MG63 (cell line): ENCODE data around the gene LSS. TPM values are rescaled to one million over a fixed set of nuclear protein-coding genes. Genes with fewer than 3 reads are reported as not detected.
A peak's percentile ranks its signal among the peaks of the same experiment; 100 is the strongest.
"Not testable (repeated sequence)": the region's sequence is repeated elsewhere in the genome, so short reads cannot be mapped to it uniquely, and the experiment has no call there.

ENCODE experiments used
- DNase-seq: peaks from one replicate; pipeline ENCODE4 v3.0.0-alpha.2; 2020
- H3K27me3 ChIP-seq: fragments of 250-450 bp; sonication (Bioruptor Pico); 2 replicates; pipeline ENCODE4 v1.5.1; 2020; ENCODE audit warnings: mild to moderate bottlenecking, moderate library complexity
- H3K36me3 ChIP-seq: fragments of 250-450 bp; sonication (Bioruptor Pico); 2 replicates; pipeline ENCODE4 v1.5.1; 2020; ENCODE audit warnings: mild to moderate bottlenecking, moderate library complexity
- H3K4me3 ChIP-seq: fragments of 250-450 bp; sonication (Bioruptor Pico); 2 replicates; pipeline ENCODE4 v1.5.1; 2020; ENCODE audit warnings: mild to moderate bottlenecking, moderate library complexity
- H3K9me3 ChIP-seq: fragments of 250-450 bp; sonication (Bioruptor Pico); 2 replicates; pipeline ENCODE4 v1.5.1; 2020; ENCODE audit warnings: mild to moderate bottlenecking, moderate library complexity
- total RNA-seq: library from RNA; depleted of rRNA; stranded (reverse); fragments of >200 nt; shearing (Covaris generic); gene quantifications from 2 replicates; pipeline ENCODE4 v1.2.3, GENCODE V29; 2014; ENCODE audit warnings: low replicate concordance

The LSS gene
- total RNA-seq, 1 experiment from 2014 or later = 66.7 TPM

- Histone ChIP-seq H3K9me3 (no peaks in the 10 kb centered on the region; the same call in 1 of the 2 replicates), H3K36me3 (peaks cover 36% of the 10 kb centered on the region), H3K4me3 (peak overlapping the region; percentile 97), H3K27me3 (no peaks in the 10 kb centered on the region)
- DNase-seq = no peak
These were observed 1.5 kb downstream of the LSS start for GRCh38 chr21:46226920-46227599.

GRCh38 chr21:46226146-46226545 lies 2.4 kb downstream of the LSS start:
- H3K9me3 ChIP-seq = no peaks in the 10 kb centered on the region; the same call in 1 of the 2 replicates
- H3K4me3 ChIP-seq = no peak overlapping the region
- no peak for DNase-seq
- peaks cover 34% of the 10 kb centered on the region for H3K36me3 ChIP-seq
- no peaks in the 10 kb centered on the region for H3K27me3 ChIP-seq

GRCh38 chr21:46223661-46224060 lies 4.9 kb downstream of the LSS start:
- not testable (repeated sequence) for H3K9me3 ChIP-seq, H3K4me3 ChIP-seq, H3K27me3 ChIP-seq, DNase-seq
- H3K36me3 ChIP-seq = peaks cover 33% of the 10 kb centered on the region

GRCh38 chr21:46223217-46223616 lies 5.4 kb downstream of the LSS start:
- Histone ChIP-seq H3K9me3 (no peaks in the 10 kb centered on the region; the same call in 1 of the 2 replicates), H3K36me3 (peaks cover 33% of the 10 kb centered on the region), H3K27me3 (no peaks in the 10 kb centered on the region), H3K4me3 (no peak overlapping the region)
- DNase-seq = no peak

- H3K36me3 ChIP-seq = peaks cover 33% of the 10 kb centered on the region
- no peaks in the 10 kb centered on the region for H3K27me3 ChIP-seq
- H3K9me3 ChIP-seq = no peaks in the 10 kb centered on the region
- no peak overlapping the region for H3K4me3 ChIP-seq
- no peak for DNase-seq
These were observed 6.0 kb downstream of the LSS start for GRCh38 chr21:46222436-46223116.

GRCh38 chr21:46221664-46222435 lies 6.7 kb downstream of the LSS start:
- H3K9me3 ChIP-seq = no peaks in the 10 kb centered on the region
- H3K36me3 ChIP-seq = peaks cover 28% of the 10 kb centered on the region
- no peak for DNase-seq
- no peaks in the 10 kb centered on the region for H3K27me3 ChIP-seq
- no peak overlapping the region for H3K4me3 ChIP-seq

- no peak for DNase-seq
- no peak overlapping the region for H3K4me3 ChIP-seq
- peaks cover 32% of the 10 kb centered on the region for H3K36me3 ChIP-seq
- no peaks in the 10 kb centered on the region for H3K9me3 ChIP-seq
- no peaks in the 10 kb centered on the region for H3K27me3 ChIP-seq
These were observed 7.7 kb downstream of the LSS start for GRCh38 chr21:46220847-46221246.

- H3K27me3 ChIP-seq = no peaks in the 10 kb centered on the region
- no peak for DNase-seq
- H3K4me3 ChIP-seq = no peak overlapping the region
- H3K36me3 ChIP-seq = peaks cover 34% of the 10 kb centered on the region
- H3K9me3 ChIP-seq = no peaks in the 10 kb centered on the region
These were observed 8.2 kb downstream of the LSS start for GRCh38 chr21:46220275-46220810.

DNA sequence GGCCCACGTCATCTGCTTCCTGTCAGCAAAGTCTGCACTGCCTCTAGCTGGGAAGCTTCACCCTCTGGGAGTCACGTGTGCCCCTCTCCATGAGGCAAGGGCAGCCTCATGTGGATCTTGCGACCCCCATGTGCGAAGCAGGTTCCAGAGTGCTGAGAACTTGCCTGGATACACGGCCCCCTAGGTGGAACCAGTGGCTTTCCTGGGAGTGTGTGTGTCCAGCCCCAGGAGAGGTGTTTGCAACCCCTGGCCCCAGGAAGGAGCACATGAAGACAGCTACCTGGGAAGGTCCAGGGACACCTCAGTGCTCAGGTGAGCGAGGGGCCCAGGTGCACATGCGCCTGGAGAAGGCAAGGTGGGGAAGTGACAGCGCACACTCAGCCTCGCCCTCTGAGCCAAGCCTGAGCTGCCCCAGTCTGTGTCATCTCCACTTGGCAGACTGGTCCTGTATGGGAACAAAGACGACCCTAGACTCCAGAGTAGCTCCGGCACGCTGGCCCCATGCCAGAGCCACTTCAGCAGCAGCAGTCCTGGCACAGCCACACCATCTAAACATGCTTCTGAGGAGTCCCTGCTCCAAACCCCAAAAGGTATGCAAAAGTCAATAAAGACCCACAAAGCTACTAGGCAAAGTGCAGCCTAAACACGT lies 8.9 kb downstream of the LSS start:
- no peaks in the 10 kb centered on the region for H3K9me3 ChIP-seq
- no peaks in the 10 kb centered on the region for H3K27me3 ChIP-seq
- H3K4me3 ChIP-seq = no peak overlapping the region
- no peak for DNase-seq
- H3K36me3 ChIP-seq = peaks cover 32% of the 10 kb centered on the region

DNA sequence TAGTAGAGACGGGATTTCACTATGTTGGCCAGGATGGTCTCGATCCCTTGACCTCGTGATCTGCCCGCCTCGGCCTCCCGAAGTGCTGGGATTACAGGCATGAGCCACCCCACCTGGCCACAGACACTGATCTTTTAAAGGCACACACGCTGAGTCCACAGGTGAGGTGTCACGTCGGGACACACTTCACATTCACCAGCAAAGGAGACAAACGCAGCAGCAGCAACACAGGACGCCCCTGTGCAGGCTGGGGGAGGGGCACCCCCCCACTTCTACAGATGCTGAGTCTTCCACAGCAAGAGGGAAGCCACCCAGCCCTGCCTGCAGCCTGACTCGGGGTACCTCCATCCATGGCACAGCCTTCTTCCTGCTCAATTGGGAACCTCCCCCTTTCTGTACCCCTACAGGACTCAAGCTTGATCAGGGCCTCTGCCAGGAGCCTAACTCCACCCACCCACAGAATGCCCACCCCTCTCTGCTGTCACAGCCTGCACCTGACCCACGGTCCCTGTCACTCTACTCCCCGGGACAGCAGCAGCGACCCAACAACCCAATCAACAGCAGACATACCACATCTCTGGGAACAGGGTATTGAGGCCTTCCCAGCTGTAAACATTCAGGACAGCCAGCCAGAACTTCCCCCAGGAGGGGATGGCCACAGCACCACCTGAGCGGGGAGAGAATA lies 9.5 kb downstream of the LSS start:
- Histone ChIP-seq H3K36me3 (peaks cover 32% of the 10 kb centered on the region), H3K9me3 (no peaks in the 10 kb centered on the region), H3K4me3 (no peak overlapping the region), H3K27me3 (no peaks in the 10 kb centered on the region)
- DNase-seq = no peak

DNA sequence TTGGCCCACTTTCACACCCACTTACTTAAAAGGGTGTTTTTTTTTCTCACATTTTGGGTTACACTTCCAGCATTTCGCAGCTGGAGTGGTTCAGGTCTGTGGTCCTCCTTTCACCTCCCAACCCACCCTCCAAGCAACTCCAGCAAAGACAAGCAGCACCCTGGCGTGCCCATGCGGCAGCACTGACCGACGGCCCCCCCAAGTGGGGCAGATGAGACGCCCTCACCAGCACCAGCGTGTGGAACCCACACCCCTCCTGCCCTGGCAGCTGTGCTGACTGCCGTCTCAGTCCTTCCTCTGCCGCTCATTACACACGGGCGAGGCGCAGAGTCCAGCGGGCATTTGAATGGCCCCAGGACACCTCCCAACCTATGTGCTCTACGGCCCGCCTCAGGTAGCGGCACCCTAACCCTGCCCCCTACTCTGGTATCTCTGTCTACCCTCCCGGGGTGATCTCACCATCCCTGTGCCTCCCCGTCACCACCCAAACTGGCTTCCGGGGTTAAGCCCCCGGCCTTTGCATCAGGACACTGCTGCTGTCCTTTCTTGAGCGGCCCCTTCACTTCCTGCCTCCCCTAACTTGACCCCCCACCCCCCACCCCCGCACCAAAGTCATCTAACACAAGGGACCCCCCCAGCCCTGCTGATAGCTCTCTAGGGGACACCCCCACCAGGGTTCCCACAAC lies 10.9 kb downstream of the LSS start:
- peaks cover 34% of the 10 kb centered on the region for H3K36me3 ChIP-seq
- H3K27me3 ChIP-seq = no peaks in the 10 kb centered on the region
- no peak overlapping the region for H3K4me3 ChIP-seq
- no peak for DNase-seq
- no peaks in the 10 kb centered on the region for H3K9me3 ChIP-seq

- Histone ChIP-seq H3K27me3 (no peaks in the 10 kb centered on the region), H3K4me3 (no peak overlapping the region), H3K36me3 (peaks cover 31% of the 10 kb centered on the region), H3K9me3 (no peaks in the 10 kb centered on the region)
- no peak for DNase-seq
These were observed 12.3 kb downstream of the LSS start for GRCh38 chr21:46216132-46216747.

DNA sequence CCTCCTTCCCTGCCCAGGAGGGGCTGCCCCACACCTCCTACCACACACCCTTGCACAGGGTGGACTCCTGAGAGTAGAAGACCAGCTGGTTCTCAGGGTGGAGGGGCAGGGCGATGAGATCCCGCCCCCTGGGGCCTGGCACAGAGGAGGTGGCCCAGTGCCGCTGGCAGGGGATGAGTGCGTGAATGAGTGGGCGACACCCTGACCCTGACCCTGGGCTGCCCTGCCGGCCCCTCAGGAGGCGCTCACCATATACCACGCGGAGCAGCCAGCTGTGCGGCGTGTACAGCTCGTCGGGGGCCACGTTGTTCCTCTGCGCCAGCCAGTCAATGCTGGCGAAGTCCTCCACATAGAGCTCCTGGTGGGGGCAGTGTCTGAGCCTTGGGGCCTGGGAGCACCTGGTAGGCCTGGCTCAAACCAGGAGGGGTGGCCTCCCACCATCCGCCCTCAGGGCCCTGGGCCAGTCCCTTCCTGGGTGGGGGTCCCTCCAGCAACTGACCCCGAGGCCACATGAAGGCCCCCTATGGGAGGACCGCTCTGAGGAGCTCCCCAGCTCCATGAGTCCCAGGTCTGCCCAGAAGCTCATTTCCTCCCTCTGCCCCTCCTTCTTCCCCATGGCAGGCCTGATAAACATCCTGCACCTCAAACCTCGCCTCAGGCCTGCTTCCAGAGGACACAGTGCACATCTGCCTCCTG lies 13.0 kb downstream of the LSS start:
- peaks cover 31% of the 10 kb centered on the region for H3K36me3 ChIP-seq
- no peaks in the 10 kb centered on the region for H3K27me3 ChIP-seq

DNA sequence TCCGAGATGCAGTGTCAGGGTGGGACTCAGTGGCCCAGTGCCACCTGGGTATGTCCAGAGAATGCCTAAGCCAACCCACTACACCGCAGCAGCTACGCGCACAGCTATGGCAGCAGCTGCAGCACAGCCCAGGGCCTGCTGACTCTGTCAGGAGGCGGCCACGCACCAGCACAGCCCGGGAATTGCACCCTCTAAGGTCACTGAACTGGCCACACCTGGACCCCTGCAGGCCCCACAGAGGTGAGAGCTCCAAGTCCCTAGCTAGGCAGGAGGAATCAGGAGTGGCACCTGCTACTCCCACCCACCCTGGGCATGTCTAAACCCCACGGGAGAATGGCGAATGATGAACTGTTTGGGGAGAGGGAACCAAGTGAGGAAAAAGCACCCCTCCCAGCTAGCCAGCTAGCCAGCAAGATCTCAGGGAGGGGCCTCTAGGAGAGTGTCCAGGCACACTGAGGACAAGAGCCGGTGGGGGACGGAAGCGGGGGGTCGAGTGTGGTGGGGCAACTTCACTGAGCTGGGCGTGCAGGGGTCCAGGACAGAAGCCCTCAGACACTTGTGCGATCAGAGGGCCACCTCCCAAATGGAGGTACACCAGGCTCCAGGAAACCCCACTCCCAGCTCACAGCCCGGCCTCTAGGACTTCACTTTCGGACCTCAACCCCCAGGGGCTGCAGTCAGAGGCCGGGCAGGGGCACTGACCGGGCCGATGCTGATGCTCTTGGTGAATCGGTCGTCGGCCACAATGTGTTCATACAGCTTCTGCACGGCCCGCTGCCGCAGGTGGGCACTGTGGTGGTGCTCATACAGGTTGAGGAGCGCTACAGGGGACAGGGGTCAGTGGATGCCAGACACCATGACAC lies 13.9 kb downstream of the LSS start:
- Histone ChIP-seq H3K9me3 (no peaks in the 10 kb centered on the region), H3K27me3 (no peaks in the 10 kb centered on the region), H3K36me3 (peaks cover 28% of the 10 kb centered on the region), H3K4me3 (no peak overlapping the region)
- no peak for DNase-seq

More for the DNA sequence above, 13.0 kb downstream of the LSS start:
- H3K4me3 ChIP-seq = no peak overlapping the region
- no peaks in the 10 kb centered on the region for H3K9me3 ChIP-seq
- no peak for DNase-seq
